ENCODE measurements around the gene CHST7.

GRCh38 chrX:46553935-46554334 lies 19.6 kb upstream of the CHST7 start:
- TF ChIP-seq CTCF (IDR thresholded peaks at IDR 0.05) (no peak), POLR2A (IDR thresholded peaks at IDR 0.05) (no peak)

All from prostate gland (tissue), 2 donors.